GM23338 (cell line): ENCODE results near the gene PPP1R7. TPM values are rescaled to one million over a fixed set of nuclear protein-coding genes. Genes with fewer than 3 reads are reported as not detected.

ENCODE experiments used
- ATAC-seq: fragments of 200-7000 bp; cut with Tn5 transposase; 3 replicates; pipeline ENCODE4 v1.9.1; 2020
- DNase-seq: peaks from one replicate; pipeline ENCODE4 v3.0.0-alpha.2; 2015; ENCODE audit warnings: low spot score
- H2AFZ ChIP-seq: fragments of 200-600 bp; sonication (generic); 2 replicates; pipeline ENCODE4 v1.8.0; 2016; ENCODE audit warnings: antibody characterized with exemption, mild to moderate bottlenecking, moderate library complexity
- H3F3A ChIP-seq: fragments of 200-600 bp; sonication (generic); replicated peaks from 2 replicates; pipeline ENCODE4 v1.8.0; 2017; ENCODE audit warnings: antibody characterized with exemption, mixed run types, low read depth
- H3K27ac ChIP-seq: fragments of 200-600 bp; sonication (generic); 2 replicates; pipeline ENCODE4 v1.6.1; 2016; ENCODE audit warnings: low read depth
- H3K27me3 ChIP-seq: fragments of 200-600 bp; sonication (generic); 2 replicates; pipeline ENCODE4 v1.8.0; 2016; ENCODE audit warnings: mild to moderate bottlenecking, mixed run types, moderate library complexity; ENCODE audit not compliant: insufficient read depth
- H3K36me3 ChIP-seq: fragments of 200-600 bp; sonication (generic); 2 replicates; pipeline ENCODE4 v1.8.0; 2016; ENCODE audit warnings: mild to moderate bottlenecking; ENCODE audit not compliant: insufficient read depth
- H3K4me1 ChIP-seq: fragments of 200-600 bp; sonication (generic); 2 replicates; pipeline ENCODE4 v1.8.0; 2016; ENCODE audit warnings: mild to moderate bottlenecking, moderate library complexity; ENCODE audit not compliant: insufficient read depth
- H3K4me2 ChIP-seq: fragments of 200-600 bp; sonication (generic); 2 replicates; pipeline ENCODE4 v1.7.1; 2017; ENCODE audit warnings: mixed run types
- H3K4me3 ChIP-seq: fragments of 200-600 bp; sonication (generic); 2 replicates; pipeline ENCODE4 v1.6.1; 2016; ENCODE audit warnings: mixed run types
- H3K79me2 ChIP-seq: fragments of 200-600 bp; sonication (generic); replicated peaks from 2 replicates; pipeline ENCODE4 v1.8.0; 2017; ENCODE audit warnings: mild to moderate bottlenecking; ENCODE audit not compliant: insufficient read depth
- H3K9me2 ChIP-seq: fragments of 200-600 bp; sonication (generic); 2 replicates; pipeline ENCODE4 v1.8.0; 2017; ENCODE audit not compliant: insufficient read depth
- H4K20me1 ChIP-seq: fragments of 200-600 bp; sonication (generic); replicated peaks from 2 replicates; pipeline ENCODE4 v1.8.0; 2017; ENCODE audit warnings: mild to moderate bottlenecking; ENCODE audit not compliant: insufficient read depth
- H3K27ac Mint-ChIP-seq: 2 replicates; pipeline ENCODE4 v1.8.0; 2020; ENCODE audit warnings: inconsistent platforms, mild to moderate bottlenecking, moderate library complexity, mixed read lengths
- H3K27me3 Mint-ChIP-seq: 3 replicates; pipeline ENCODE4 v1.8.0; 2022; ENCODE audit warnings: low read depth, mild to moderate bottlenecking, moderate library complexity, mixed read lengths, inconsistent platforms; ENCODE audit not compliant: insufficient read depth, poor library complexity
- H3K36me3 Mint-ChIP-seq: 3 replicates; pipeline ENCODE4 v1.8.0; 2021; ENCODE audit warnings: low read depth, mild to moderate bottlenecking, inconsistent platforms, moderate library complexity, mixed read lengths
- H3K4me1 Mint-ChIP-seq: 3 replicates; pipeline ENCODE4 v1.8.0; 2020; ENCODE audit warnings: mild to moderate bottlenecking, inconsistent platforms, mixed read lengths
- H3K4me3 Mint-ChIP-seq: 3 replicates; pipeline ENCODE4 v1.8.0; 2021; ENCODE audit warnings: moderate library complexity, mild to moderate bottlenecking, inconsistent platforms, mixed read lengths
- H3K9me3 Mint-ChIP-seq: 3 replicates; pipeline ENCODE4 v1.8.0; 2020; ENCODE audit warnings: moderate library complexity, mild to moderate bottlenecking, inconsistent platforms, mixed read lengths
- CREB1 ChIP-seq: fragments of 250-450 bp; sonication (Bioruptor Pico); IDR thresholded peaks from 2 replicates; pipeline ENCODE4 v1.5.0; 2020; ENCODE audit warnings: low read depth, mild to moderate bottlenecking, moderate library complexity
- ETS1 ChIP-seq: IDR thresholded peaks from 2 replicates; pipeline ENCODE4 v1.6.1; 2016; ENCODE audit warnings: antibody characterized with exemption
- EZH2 ChIP-seq: fragments of 200-600 bp; sonication (generic); IDR thresholded peaks from one replicate; pipeline ENCODE4 v1.8.0; 2017; ENCODE audit warnings: antibody characterized with exemption, mild to moderate bottlenecking, low read depth; ENCODE audit not compliant: unreplicated experiment
- STAT1 ChIP-seq: IDR thresholded peaks from one replicate; pipeline ENCODE4 v1.6.1; 2016; ENCODE audit warnings: antibody characterized with exemption; ENCODE audit not compliant: unreplicated experiment
- ZNF331 ChIP-seq: fragments of 250-450 bp; sonication (Bioruptor Pico); IDR thresholded peaks from 2 replicates; pipeline ENCODE4 v1.5.0; 2020; ENCODE audit warnings: low read depth, mild to moderate bottlenecking, moderate library complexity
- polyA plus RNA-seq: library from polyadenylated mRNA; unstranded; fragments of >200 nt; fragmentation: Nextera tagmentation; extraction: Ambion mirVana; gene quantifications from 2 replicates; pipeline ENCODE4 v1.2.1, GENCODE V29; 2016
- small RNA-seq: library from RNA; depleted of rRNA; stranded (forward); fragments of <200 nt; gene quantifications from one replicate; pipeline ENCODE3, GENCODE V24; 2014; ENCODE audit warnings: low replicate concordance
- total RNA-seq: library from RNA; depleted of rRNA; stranded (reverse); fragments of >200 nt; shearing (Covaris generic); gene quantifications from 2 replicates; pipeline ENCODE4 v1.2.3, GENCODE V29; 2014; rRNA removed

Gene PPP1R7
- total and polyA plus RNA-seq, 2 experiments from 2014 or later = 48.2 to 94.3 TPM

GRCh38 chr2:241232736-241233575, 82.7 kb downstream of the PPP1R7 start:
- H3K4me3 ChIP-seq = no peak overlapping the region
- Mint-ChIP-seq H3K4me1 (no peaks in the 10 kb centered on the region; the same call in 2 of the 3 replicates), H3K36me3 (peaks cover 84% of the 10 kb centered on the region), H3K9me3 (no peaks in the 10 kb centered on the region; the same call in 2 of the 3 replicates), H3K27ac (no peak overlapping the region), H3K27me3 (peaks cover 33% of the 10 kb centered on the region), H3K4me3 (no peak overlapping the region)
- peaks cover 37% of the 10 kb centered on the region for H3K36me3 ChIP-seq
- TF ChIP-seq STAT1 (no peak), ETS1 (no peak), CREB1 (CRISPR knock-in tag) (no peak), ZNF331 (CRISPR knock-in tag) (no peak), EZH2 (no peak)
- no peak overlapping the region for H3K4me2 ChIP-seq
- peaks cover 30% of the 10 kb centered on the region for H4K20me1 ChIP-seq
- no peaks in the 10 kb centered on the region for H3K4me1 ChIP-seq
- H3K27ac ChIP-seq = no peak overlapping the region
- DNase-seq (no peak), ATAC-seq (no peak)
- H3K27me3 ChIP-seq = no peaks in the 10 kb centered on the region
- no peaks in the 10 kb centered on the region; the same call in 1 of the 2 replicates for H3F3A ChIP-seq
- H3K79me2 ChIP-seq = 0 out of 2 replicates have a peak, but pooled peaks cover 3% of the 10 kb centered on the region
- no peak overlapping the region for H2AFZ ChIP-seq
- H3K9me2 ChIP-seq = no peaks in the 10 kb centered on the region

Small RNA genes within 50 kb of the gene (small RNA-seq; reads per million reads assigned to genes)
- not detected for gene AC005237.2

Other genes with a start within 250 kb of the PPP1R7 start
- not detected in 2 replicates for gene CROCC2, start 244.1 kb upstream of the PPP1R7 start, total RNA-seq
- not detected in 2 replicates for gene CROCC2, start 244.1 kb upstream of the PPP1R7 start, polyA plus RNA-seq
- gene SNED1, start 151.8 kb upstream of the PPP1R7 start, total RNA-seq = 1.1 and 2.8 TPM in 2 replicates
- gene SNED1, start 151.8 kb upstream of the PPP1R7 start, polyA plus RNA-seq = 1.3 and 1.5 TPM in 2 replicates
- 58.0 and 63.6 TPM in 2 replicates for gene MTERF4, start 48.2 kb upstream of the PPP1R7 start, total RNA-seq
- 15.3 and 15.7 TPM in 2 replicates for gene MTERF4, start 48.2 kb upstream of the PPP1R7 start, polyA plus RNA-seq
- gene PASK, start 995 bp upstream of the PPP1R7 start, total RNA-seq = 37.6 and 38.4 TPM in 2 replicates
- gene PASK, start 995 bp upstream of the PPP1R7 start, polyA plus RNA-seq = 12.4 and 12.5 TPM in 2 replicates
- gene ANO7, start 38.2 kb downstream of the PPP1R7 start, total RNA-seq = 3.3 and 5.1 TPM in 2 replicates
- 3.6 and 4.0 TPM in 2 replicates for gene ANO7, start 38.2 kb downstream of the PPP1R7 start, polyA plus RNA-seq
- gene HDLBP, start 165.2 kb downstream of the PPP1R7 start, total RNA-seq = 306 and 312 TPM in 2 replicates
- gene HDLBP, start 165.2 kb downstream of the PPP1R7 start, polyA plus RNA-seq = 218 and 230 TPM in 2 replicates
- 370 and 393 TPM in 2 replicates for gene SEPTIN2, start 165.5 kb downstream of the PPP1R7 start, total RNA-seq
- 204 and 227 TPM in 2 replicates for gene SEPTIN2, start 165.5 kb downstream of the PPP1R7 start, polyA plus RNA-seq
- 22.6 and 26.8 TPM in 2 replicates for gene FARP2, start 205.8 kb downstream of the PPP1R7 start, total RNA-seq
- gene FARP2, start 205.8 kb downstream of the PPP1R7 start, polyA plus RNA-seq = 13.9 and 16.0 TPM in 2 replicates